Measurements from ENCODE around the gene NEFH.
"Not testable (repeated sequence)": the region's sequence is repeated elsewhere in the genome, so short reads cannot be mapped to it uniquely, and the experiment has no call there.

Gene NEFH, protein sequence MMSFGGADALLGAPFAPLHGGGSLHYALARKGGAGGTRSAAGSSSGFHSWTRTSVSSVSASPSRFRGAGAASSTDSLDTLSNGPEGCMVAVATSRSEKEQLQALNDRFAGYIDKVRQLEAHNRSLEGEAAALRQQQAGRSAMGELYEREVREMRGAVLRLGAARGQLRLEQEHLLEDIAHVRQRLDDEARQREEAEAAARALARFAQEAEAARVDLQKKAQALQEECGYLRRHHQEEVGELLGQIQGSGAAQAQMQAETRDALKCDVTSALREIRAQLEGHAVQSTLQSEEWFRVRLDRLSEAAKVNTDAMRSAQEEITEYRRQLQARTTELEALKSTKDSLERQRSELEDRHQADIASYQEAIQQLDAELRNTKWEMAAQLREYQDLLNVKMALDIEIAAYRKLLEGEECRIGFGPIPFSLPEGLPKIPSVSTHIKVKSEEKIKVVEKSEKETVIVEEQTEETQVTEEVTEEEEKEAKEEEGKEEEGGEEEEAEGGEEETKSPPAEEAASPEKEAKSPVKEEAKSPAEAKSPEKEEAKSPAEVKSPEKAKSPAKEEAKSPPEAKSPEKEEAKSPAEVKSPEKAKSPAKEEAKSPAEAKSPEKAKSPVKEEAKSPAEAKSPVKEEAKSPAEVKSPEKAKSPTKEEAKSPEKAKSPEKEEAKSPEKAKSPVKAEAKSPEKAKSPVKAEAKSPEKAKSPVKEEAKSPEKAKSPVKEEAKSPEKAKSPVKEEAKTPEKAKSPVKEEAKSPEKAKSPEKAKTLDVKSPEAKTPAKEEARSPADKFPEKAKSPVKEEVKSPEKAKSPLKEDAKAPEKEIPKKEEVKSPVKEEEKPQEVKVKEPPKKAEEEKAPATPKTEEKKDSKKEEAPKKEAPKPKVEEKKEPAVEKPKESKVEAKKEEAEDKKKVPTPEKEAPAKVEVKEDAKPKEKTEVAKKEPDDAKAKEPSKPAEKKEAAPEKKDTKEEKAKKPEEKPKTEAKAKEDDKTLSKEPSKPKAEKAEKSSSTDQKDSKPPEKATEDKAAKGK

DNA sequence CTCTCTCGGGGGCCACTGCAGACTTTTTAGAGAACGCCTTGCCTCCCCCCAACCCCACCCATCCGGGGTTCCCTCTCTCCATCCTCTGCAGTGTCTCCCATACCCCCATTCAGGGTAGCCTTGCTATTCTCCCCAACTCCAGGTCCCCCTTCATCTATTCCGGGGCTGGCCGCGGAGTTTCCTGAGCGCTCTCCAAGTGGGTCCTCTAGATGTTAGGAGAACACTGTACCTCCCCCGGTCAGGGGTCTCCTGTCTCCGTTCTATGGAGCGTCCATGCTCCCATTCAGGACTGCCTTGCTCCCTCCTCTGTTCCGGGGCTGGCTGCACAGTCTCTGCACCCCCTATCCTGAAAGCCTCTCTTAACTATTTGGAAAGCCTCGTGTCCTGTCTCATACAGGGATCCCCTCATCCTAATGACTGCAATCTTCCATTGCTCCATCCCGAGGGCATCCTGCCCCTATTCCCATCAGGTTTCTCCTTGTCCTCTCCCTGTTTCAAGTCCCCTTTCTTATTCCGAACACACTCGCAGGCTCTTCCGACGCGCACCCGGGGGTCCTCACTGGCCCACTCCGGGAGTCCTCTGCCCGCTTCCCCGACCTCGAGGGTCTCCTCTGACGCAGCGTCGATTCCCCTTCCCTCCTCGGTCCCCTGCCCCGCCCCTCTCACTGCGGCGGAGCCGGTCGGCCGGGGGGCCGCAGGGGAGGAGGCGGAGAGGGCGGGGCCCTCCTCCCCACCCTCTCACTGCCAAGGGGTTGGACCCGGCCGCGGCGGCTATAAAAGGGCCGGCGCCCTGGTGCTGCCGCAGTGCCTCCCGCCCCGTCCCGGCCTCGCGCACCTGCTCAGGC, at the start of gene NEFH:
Gene NEFH, plus strand, starts transcription at position 802 of the 845 bp plus-strand sequence. CDS start 45 bp downstream, outside the sequence.
- H3K4me3 ChIP-seq (ENCODE audit: low read depth, low read length): peak within 1 kb of the TSS; percentile 40

DNA sequence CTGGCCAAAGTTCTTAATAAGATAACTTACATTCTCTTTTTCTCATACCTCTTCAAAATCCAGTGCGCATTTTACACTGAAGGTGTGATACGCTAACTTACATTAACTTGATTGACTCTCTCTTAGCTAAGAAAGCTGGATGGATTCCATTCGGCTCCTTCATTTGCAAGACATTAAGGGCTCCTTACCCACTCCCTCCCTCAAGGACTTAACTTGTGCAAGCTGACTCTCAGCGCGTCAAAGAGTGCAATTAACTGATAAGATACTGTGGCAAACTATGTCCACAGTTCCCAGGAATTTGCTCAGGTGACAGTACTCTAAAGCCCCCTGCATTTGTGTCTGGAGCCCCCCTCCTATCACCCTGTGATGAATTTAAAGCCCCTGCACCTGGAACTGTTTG, 48.0 kb upstream of the NEFH start:
- no peak overlapping the region for H3K4me3 ChIP-seq (ENCODE audit: low read depth, low read length)

DNA sequence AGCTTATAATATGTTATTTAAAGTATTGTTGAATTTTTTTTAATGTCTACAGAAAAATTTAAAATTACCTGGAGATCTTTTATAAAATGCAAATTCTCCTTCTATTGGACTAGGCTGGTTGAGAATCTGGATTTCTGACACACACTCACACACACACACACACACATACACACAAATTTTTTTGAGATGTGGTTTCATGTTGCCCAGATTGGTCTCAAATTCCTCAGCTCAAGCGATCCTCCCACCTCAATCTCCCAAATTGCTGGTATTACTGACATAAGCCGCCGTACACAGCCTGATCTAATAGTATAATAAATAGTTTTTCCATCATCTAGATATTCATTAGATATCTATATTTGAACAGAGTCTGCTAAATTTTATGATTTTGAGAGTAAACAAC, 46.2 kb upstream of the NEFH start:
- no peak overlapping the region for H3K4me3 ChIP-seq (ENCODE audit: low read depth, low read length)

DNA sequence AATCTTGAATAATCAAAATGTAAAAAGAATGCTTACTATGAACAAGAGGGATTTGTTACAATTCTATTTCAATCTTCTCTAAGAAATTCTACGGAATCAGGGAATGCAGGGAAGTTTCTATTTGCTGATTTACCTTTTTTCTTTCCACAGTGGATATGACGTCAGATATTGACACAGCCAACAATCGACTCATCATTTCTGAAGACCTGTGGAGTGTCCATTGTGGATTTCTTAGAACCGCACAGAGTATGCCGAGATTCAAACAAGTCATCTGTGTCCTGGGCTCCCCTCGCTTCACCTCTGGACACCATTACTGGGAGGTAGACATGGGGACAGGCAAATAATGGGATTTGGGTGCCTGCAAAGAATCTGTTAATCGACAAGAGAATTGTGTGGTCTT, 45.7 kb upstream of the NEFH start:
- H3K4me3 ChIP-seq (ENCODE audit: low read depth, low read length): no peak overlapping the region

DNA sequence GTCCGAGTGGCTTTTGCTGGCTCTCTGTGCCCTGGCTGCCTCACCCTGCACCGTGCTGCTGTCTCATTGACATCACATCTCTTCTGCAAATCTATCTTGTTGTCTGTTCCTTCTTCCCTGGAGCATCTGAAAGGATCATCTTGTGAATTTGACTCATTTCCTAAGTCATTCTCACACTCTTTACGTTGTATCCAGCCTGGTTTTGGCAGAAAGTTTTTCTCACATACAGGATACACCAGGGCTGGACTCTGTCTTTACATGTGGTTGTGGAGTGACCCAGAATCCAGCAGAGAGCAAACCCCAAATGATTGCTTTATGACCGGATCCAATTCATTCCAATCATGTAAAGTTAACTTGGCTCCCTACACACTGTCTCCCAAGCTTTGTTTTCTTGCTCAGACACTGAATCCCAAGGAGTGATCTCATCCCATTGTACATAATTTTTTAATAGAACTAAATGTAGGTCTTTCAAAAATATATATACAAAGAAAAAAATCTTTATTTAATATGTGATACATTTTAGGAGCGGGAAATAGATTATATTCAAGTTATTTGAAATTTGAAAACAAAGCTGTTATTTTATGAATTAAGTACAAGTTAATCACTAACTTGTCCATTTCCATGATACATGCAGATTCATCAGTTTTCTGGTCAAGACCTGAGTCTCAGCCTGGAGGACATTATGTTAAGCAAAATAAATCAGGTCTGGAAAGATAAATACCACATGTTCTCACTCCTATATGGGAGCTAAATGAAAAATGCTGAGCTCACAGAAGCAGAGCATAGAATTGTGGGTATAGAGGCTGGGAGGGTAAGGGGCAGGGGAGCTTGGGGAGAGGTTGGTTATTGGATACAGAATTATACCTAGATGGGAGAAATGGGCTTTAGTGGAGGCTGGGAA, 44.5 kb upstream of the NEFH start:
- H3K4me3 ChIP-seq (ENCODE audit: low read depth, low read length): no peak overlapping the region

DNA sequence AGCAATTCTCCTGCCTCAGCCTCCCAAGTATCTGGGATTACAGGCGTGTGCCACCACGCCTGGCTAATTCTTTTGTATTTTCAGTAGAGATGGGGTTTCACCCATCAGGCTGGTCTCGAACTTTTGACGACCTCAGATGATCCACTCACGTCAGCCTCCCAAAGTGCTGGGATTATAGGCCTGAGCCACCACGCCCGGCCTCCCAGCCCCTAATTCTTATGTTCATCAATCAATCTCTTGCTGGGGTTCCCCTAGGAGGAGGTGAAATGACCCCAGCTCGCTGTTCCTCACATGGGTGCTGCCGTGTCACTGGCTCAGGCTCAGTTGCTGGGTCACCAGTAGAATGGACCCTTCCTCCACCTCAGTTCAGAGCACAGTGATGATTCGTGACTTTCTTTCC, 41.7 kb upstream of the NEFH start, which contains the start of gene RFPL1:
Gene RFPL1, plus strand, starts transcription at position 301 of the 400 bp plus-strand sequence.
- not testable (repeated sequence) for H3K4me3 ChIP-seq (ENCODE audit: low read depth, low read length)

DNA sequence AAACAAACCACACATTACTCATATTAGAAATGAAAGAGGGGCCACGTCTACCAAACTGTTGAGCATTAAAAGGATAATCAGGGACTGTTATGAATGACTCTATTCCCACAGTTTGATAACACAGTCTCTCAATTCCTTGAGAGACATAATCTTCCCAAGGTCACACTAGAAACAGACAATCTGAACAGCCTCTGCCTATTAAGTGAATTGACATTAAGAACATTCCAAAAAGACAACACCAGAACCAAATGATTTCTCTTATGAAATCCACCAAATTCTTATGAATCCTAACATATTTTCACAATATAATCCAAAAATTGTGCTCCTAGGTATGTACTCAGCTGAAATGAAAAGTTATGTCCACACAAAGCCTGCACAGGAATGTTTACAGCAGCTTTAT, 37.0 kb upstream of the NEFH start:
- H3K4me3 ChIP-seq (ENCODE audit: low read depth, low read length): no peak overlapping the region

DNA sequence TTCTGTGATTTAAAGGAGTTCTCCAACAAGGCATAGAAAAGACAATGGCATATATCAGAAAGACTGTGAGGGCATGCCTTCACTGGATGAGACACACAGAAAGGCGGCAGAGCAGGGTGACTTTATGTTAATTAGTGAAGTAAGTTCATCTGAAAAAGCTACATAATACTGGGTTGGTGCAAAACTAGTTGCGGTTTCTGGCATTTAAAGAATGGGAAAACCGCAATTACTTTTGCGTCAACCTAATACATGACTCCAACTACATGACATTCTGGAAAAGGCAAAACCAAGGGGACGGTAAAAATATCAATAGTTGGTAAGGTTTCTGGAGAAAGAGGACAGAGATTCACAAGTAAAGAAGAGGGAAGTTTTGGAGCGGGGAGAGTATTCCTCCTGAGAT, 36.6 kb upstream of the NEFH start:
- no peak overlapping the region for H3K4me3 ChIP-seq (ENCODE audit: low read depth, low read length)

DNA sequence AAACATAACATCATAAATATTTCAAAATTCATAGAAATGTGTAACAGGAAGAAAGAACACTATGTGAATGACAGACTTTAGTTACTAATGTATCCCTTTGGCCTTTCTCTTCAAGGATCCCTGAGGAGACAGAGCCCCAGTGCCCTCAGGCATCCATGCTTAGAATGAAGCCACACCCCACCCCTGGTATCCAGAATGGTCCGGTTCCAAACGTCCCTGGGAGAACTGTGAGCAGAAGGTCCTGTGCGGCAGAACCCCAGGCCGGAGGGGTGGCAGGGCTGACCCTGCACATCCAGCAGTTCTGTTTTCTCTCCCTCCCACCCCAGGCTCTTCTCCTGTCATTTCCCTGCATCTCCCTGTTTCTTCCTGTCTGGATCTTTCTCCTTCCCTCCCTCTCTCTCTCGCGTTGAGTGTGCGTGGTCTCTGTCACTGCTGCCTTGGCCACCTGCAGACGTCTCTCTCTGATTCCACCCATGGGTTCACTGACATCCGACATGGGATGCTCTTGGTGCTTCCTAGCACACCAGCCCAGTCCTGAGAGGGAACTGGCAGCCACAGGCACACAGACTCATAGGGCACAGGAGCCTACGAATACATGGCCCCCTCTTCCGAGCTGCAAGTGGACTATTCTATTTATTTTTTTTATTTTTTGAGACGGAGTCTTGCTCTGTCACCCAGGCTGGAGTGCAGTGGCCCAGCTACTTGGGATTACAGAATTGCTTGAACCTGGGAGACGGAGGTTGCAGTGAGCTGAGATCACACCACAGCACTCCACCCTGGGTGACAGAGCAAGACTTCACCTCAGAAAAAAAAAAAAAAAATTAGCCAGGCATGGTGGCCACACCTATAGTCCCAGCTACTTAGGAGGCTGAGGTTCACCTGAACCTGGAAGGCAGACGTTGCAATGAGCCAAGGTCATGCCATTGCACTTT, 35.9 kb upstream of the NEFH start:
- no peak overlapping the region for H3K4me3 ChIP-seq (ENCODE audit: low read depth, low read length)

DNA sequence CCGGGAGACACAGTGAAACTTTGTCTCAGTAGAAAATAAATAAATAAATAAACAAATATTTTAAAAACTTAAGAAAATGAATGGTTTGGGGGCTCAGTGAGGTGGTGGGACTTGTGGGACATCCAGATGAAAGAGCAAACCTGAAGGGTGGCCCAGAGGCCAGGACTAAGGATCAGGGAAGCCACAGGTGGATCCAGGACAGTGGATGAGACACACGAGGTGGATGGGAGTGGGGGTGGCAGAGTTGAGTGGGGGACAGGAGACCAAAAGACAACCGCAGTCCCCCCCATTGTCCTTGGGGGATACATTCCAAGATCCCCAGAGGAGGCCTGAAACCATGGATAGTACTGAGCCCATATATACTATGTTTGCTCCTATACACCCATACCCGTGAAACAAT, 34.5 kb upstream of the NEFH start:
- no peak overlapping the region for H3K4me3 ChIP-seq (ENCODE audit: low read depth, low read length)

DNA sequence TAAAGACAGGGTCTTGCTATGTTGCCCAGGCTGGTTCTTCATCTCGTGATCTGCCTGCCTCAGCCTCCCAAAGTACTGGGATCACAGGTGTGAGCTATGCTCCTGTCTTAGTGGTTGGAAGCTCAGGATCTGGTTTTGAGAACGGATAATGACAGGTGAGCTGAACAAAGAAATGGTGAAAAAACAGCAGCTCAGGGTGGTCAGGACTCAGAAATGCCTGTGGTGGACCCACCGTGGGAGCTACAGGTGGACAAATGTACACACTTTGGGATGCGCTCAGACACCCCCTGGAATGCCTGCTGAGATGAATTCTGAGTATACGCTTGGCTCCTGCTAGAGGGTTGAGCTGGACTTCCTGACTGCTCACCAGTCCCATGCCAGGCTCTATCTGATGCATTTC, 32.1 kb upstream of the NEFH start:
- no peak overlapping the region for H3K4me3 ChIP-seq (ENCODE audit: low read depth, low read length)

DNA sequence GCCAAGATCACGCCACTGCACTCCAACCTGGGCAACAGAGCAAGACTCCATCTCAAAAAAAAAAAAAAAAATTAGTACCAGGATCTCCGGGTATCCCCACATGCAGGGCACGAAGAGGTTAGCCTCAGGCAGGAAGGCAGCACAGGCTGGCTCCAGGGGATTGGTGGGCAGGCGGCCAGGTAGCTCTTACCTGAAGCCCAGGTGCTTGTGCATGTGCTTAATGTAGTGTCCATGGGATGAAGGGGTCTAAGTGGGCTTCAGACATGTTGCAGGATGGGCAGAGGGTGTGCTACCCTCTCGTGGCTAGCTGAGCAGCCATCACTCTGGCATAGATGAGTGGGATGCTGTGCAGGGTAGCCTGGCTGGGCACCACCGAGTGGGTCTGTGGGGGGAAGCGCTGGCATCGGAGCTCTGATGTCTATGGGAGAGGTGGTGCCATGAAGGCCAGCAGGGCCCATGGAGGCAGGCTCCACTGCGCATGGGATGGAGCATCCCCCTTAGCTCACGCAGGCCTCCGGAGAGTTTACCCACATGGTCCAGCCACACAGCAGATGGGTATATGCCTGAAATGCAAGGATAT, 30.6 kb upstream of the NEFH start:
- H3K4me3 ChIP-seq (ENCODE audit: low read depth, low read length): no peak overlapping the region

DNA sequence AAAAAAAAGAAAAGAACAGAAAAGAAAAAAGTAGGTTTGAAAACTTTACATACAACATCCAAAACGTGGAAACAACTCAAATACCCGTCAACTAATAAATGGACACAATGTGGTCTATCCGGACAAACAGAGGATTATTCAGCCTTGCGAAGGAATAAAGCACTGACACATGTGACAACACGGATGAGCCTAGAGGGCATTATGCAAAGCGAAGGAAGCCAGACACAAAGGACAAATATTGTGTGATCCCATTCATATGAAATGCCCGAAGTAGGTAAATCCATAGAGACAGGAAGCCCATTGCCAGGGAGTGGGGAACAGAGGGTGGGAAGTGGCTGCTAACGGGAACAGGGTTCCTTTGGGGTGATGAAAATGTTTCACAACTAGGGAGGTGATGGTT, 29.8 kb upstream of the NEFH start:
- no peak overlapping the region for H3K4me3 ChIP-seq (ENCODE audit: low read depth, low read length)

DNA sequence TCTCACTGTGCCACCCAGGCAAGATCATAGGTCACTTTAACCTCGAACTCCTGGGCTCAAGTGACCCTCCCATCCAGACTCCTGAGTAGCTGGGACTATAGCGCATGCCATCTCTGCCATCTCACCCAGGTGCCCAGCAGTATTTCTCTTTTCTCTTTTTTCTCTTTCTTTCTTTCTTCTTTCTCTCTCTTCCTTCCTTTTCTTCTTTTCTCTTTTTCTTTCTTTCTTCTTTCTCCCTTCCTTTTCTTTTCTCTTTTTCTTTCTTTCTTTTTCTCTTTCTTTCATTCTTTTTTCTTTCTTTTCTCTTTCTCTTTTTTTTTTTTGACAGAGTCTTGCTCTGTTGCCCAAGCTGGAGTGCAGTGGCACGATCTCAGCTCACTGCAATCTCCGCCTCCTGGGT, 28.2 kb upstream of the NEFH start:
- H3K4me3 ChIP-seq (ENCODE audit: low read depth, low read length): no peak overlapping the region

DNA sequence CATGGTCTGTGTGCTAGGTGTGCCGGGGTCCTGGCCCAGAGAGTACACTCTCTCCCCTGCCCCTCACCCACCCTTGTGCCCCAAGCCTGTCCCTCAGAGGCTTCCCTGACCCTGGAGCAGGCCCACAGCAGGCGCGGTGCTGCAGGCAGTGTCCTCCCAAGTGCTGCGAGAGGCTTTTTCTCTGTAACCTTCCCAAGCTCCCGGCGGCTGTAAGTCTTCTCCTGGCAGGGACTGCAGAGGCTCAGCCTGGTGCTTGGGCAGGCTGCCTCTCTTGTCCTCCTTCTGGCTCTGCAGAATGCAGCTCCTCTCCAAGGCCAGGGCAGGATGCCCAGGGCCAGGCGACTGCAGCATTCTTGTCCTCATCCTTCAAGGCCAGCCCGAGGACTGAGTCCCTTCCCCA, 25.7 kb upstream of the NEFH start:
- no peak overlapping the region for H3K4me3 ChIP-seq (ENCODE audit: low read depth, low read length)

DNA sequence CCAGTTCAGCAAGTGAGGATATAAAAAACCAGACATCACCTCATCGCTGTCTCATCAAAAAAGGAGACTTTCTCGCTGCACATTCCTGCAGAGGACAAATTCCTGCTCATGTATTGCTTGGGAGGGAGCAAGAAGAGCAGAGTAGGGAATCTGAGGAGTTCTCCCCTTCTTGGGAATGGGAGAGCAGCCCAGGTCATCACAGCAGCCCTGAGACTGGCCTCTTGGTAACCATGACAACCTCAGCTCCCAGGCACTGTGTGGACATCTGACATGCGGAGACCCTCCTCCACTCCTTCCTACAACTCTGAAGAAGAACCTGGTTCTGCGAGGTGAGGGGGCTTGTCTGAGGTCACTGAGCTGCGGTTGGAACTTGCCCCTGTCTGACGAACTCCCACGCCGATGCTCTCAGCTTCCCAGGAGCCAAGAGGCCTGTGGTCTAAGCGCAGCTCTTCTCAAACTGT, 23.8 kb upstream of the NEFH start:
- H3K4me3 ChIP-seq (ENCODE audit: low read depth, low read length): no peak overlapping the region

DNA sequence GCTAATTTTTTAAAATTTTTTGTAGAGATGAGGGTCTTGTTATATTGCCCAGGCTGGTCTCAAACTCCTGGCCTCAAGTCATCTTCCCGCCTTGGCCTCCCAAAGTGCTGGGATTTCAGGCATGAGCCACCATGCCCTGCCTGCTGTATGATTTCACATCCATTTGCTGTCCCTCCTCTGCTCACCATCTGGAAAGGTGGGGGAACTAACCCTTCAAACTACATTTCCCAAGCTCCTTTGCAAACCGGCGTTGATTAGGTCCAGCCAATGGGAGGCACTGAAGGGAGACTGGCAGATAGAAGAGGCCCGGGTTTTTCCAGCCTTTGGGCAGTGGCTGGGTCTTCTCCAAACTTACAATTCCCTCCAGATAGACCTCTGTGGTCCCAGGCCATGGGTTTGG, 22.3 kb upstream of the NEFH start:
- no peak overlapping the region for H3K4me3 ChIP-seq (ENCODE audit: low read depth, low read length)

DNA sequence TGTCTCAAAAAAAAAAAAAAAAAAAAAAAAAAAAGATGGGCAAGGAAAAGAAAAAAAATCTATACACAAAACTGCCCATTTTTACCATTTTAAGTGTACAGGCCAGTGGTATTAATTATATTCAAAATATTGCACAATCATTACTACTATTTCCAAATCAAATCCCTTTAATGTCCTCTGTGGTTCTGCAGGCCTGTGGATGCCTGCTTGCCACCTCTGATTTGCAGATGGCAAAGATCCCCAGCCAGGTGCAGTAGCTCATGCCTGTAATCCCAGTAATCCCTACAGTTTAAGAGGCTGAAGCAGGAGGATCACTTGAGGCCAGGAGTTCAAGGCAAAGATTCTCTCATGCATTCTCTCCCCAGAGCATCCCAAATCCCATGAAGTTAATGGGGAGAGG, 21.5 kb upstream of the NEFH start:
- H3K4me3 ChIP-seq (ENCODE audit: low read depth, low read length): no peak overlapping the region

Data from iPS-11a (cell line).